ENCODE measurements around the gene ATE1. TPM values are rescaled to one million over a fixed set of nuclear protein-coding genes. Genes with fewer than 3 reads are reported as not detected.

Gene ATE1
- total and polyA plus RNA-seq, 2 donors (not counting 3 experiments of a cell fraction or from before 2014, with no cell fraction given): 8.7 to 27.1 TPM

DNA sequence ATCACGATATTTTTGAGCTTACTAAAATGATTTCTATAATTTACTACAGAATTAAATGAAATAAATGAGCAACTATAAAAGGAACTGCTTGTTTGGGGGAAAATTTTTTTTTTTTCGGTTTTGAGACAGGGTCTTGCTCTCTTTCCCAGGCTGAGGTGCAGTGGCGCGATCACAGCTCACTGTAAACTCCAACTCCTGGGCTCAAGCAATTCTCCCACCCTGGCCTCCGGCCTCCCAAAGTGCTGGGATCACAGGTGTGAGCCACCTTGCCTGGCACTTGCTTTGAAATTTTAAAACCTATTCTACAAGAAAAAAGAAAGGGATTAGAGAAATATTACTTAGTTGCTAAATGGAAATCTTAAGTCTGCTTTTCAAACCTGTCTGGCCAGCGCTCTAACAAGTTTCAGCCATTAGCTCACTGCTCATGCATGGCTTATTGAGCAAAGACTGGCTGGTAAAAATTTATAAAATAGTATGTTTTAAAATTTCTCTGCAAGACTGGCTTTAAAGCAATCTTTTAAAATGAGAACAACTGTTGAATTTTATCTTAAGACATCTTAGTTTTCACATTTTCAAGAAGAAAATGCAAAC, 144.0 kb downstream of the ATE1 start:
- FAIRE-seq (no peak), DNase-seq (ENCODE audit: low read depth, low spot score) (no peak)
- H3K4me2 ChIP-seq (ENCODE audit: insufficient read depth, low read length): no peak overlapping the region
- intact Hi-C loops (cut with micrococcal nuclease): no loop called here
- H2AFZ ChIP-seq (ENCODE audit: low read depth, low read length): no peak overlapping the region
- no TSS peak for BruUV-seq (replicated peaks)
- H3K4me3 ChIP-seq (replicated peaks in 1 of 3; ENCODE audit: insufficient read depth in 1 of 3, low read depth in 1 of 3, low read length in 3 of 3): no peak overlapping the region
- H3K9me3 ChIP-seq (replicated peaks; ENCODE audit: control insufficient read depth, insufficient read depth, low read length): no peaks in the 10 kb centered on the region
- H3K79me2 ChIP-seq (ENCODE audit: control insufficient read depth, insufficient read depth, low read length): no peaks in the 10 kb centered on the region
- H3K27me3 ChIP-seq (ENCODE audit: control insufficient read depth in 2 of 2, insufficient read depth in 2 of 2, low read length in 2 of 2): no peaks in the 10 kb centered on the region
- ChIA-PET POLR2A (no interaction called here), CTCF (interaction anchor here (0.9 kb wide), 1 partner anchor 19 kb away, joined by 4 read pairs; no protein-coding TSS in a partner anchor)
- no peak overlapping the region for H3K27ac ChIP-seq (ENCODE audit: insufficient read depth, low read depth, low read length)
- H4K20me1 ChIP-seq (replicated peaks; ENCODE audit: control insufficient read depth, extremely low read depth, insufficient read depth, low read length): no peaks in the 10 kb centered on the region
- no peak for TF ChIP-seq GATA2 (IDR thresholded peaks at IDR 0.05; ENCODE audit: insufficient read depth, insufficient read length, low read depth, low read length)
- no peak for TF ChIP-seq FOS (IDR thresholded peaks at IDR 0.05; ENCODE audit: borderline replicate concordance, insufficient read depth, low read length)
- TF ChIP-seq, protein P1, sequence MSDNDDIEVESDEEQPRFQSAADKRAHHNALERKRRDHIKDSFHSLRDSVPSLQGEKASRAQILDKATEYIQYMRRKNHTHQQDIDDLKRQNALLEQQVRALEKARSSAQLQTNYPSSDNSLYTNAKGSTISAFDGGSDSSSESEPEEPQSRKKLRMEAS (IDR thresholded peaks at IDR 0.05; ENCODE audit: insufficient read depth, insufficient read length): no peak
- TF ChIP-seq POLR2A (IDR thresholded peaks at IDR 0.05; ENCODE audit: low read depth, low read length): no peak
- TF ChIP-seq EZH2 (IDR thresholded peaks at IDR 0.05; ENCODE audit: borderline replicate concordance, low read depth, low read length, severe bottlenecking): no peak
- TF ChIP-seq JUN (IDR thresholded peaks at IDR 0.05; ENCODE audit: borderline replicate concordance, insufficient read depth, insufficient read length, low read depth): no peak
- TF ChIP-seq, protein P2, sequence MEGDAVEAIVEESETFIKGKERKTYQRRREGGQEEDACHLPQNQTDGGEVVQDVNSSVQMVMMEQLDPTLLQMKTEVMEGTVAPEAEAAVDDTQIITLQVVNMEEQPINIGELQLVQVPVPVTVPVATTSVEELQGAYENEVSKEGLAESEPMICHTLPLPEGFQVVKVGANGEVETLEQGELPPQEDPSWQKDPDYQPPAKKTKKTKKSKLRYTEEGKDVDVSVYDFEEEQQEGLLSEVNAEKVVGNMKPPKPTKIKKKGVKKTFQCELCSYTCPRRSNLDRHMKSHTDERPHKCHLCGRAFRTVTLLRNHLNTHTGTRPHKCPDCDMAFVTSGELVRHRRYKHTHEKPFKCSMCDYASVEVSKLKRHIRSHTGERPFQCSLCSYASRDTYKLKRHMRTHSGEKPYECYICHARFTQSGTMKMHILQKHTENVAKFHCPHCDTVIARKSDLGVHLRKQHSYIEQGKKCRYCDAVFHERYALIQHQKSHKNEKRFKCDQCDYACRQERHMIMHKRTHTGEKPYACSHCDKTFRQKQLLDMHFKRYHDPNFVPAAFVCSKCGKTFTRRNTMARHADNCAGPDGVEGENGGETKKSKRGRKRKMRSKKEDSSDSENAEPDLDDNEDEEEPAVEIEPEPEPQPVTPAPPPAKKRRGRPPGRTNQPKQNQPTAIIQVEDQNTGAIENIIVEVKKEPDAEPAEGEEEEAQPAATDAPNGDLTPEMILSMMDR (IDR thresholded peaks at IDR 0.05; ENCODE audit: extremely low read depth in 1 of 2, insufficient read depth in 1 of 2, low read depth in 1 of 2, low read length in 2 of 2): no peak
- no peak for TF ChIP-seq POLR2AphosphoS5 (IDR thresholded peaks at IDR 0.05; ENCODE audit: insufficient read depth, low read depth, low read length)
- TF ChIP-seq MYC (IDR thresholded peaks at IDR 0.05; ENCODE audit: low read depth, low read length): no peak
- no peaks in the 10 kb centered on the region for H3K9me1 ChIP-seq (replicated peaks; ENCODE audit: control insufficient read depth, extremely low read depth, insufficient read depth, low read length)
- no peaks in the 10 kb centered on the region for H3K4me1 ChIP-seq (ENCODE audit: control insufficient read depth, extremely low read depth, insufficient read depth, low read length)
- no peak overlapping the region for H3K9ac ChIP-seq (replicated peaks; ENCODE audit: extremely low read depth, insufficient read depth, low read length)
- H3K36me3 ChIP-seq (ENCODE audit: control insufficient read depth in 2 of 2, extremely low read depth in 1 of 2, insufficient read depth in 2 of 2, low read length in 2 of 2): peaks cover 0 to 2% of the 10 kb centered on the region in 2 experiments
- dilution Hi-C loops (cut with MboI; ENCODE audit: extremely low pct_ligation_motif_present, low sequenced_read_pairs): no loop called here
